Measurements from ENCODE around the gene PDE7B. TPM values are rescaled to one million over a fixed set of nuclear protein-coding genes. Genes with fewer than 3 reads are reported as not detected.

PDE7B gene
- total RNA-seq, 1 donor = 25.3 TPM

- no peak for TF ChIP-seq CTCF (IDR thresholded peaks at IDR 0.05; ENCODE audit: extremely low read depth, low read depth, low read length)
- DNase-seq (ENCODE audit: insufficient read length, low spot score, missing footprints) = no peak
- no peaks in the 10 kb centered on the region for H3K4me1 ChIP-seq (ENCODE audit: insufficient read depth, low read length)
These were observed 120.6 kb downstream of the PDE7B start for GRCh38 chr6:135972150-135972549.

GRCh38 chr6:135972586-135972985 lies 121.1 kb downstream of the PDE7B start:
- DNase-seq (ENCODE audit: insufficient read length, low spot score, missing footprints) = no peak

More at GRCh38 chr6:135972150-135972549, 120.6 kb downstream of the PDE7B start:
- no peak overlapping the region for H3K4me2 ChIP-seq (ENCODE audit: insufficient read depth, low read length)
- H3K27me3 ChIP-seq (ENCODE audit: insufficient read depth, low read length) = no peaks in the 10 kb centered on the region
- no peaks in the 10 kb centered on the region for H3K79me2 ChIP-seq (ENCODE audit: insufficient read depth, low read length)
- H3K9me3 ChIP-seq (ENCODE audit: low read depth, low read length) = no peaks in the 10 kb centered on the region
- no peak overlapping the region for H3K4me3 ChIP-seq (ENCODE audit: insufficient read depth, low read length)
- no peaks in the 10 kb centered on the region for H4K20me1 ChIP-seq (ENCODE audit: insufficient read depth, low read length)
- H2AFZ ChIP-seq (ENCODE audit: low read length) = no peak overlapping the region
- no peaks in the 10 kb centered on the region for H3K36me3 ChIP-seq (ENCODE audit: insufficient read depth, low read length)
- no peak overlapping the region for H3K27ac ChIP-seq (ENCODE audit: low read depth, low read length)

GRCh38 chr6:135974426-135974825 lies 122.9 kb downstream of the PDE7B start:
- Histone ChIP-seq H3K27me3 (ENCODE audit: insufficient read depth, low read length) (no peaks in the 10 kb centered on the region), H4K20me1 (ENCODE audit: insufficient read depth, low read length) (no peaks in the 10 kb centered on the region), H3K4me2 (ENCODE audit: insufficient read depth, low read length) (no peak overlapping the region), H3K79me2 (ENCODE audit: insufficient read depth, low read length) (no peaks in the 10 kb centered on the region), H3K27ac (ENCODE audit: low read depth, low read length) (no peak overlapping the region), H3K4me1 (ENCODE audit: insufficient read depth, low read length) (no peaks in the 10 kb centered on the region), H3K36me3 (ENCODE audit: insufficient read depth, low read length) (no peaks in the 10 kb centered on the region), H3K9me3 (ENCODE audit: low read depth, low read length) (no peaks in the 10 kb centered on the region), H3K4me3 (ENCODE audit: insufficient read depth, low read length) (no peak overlapping the region), H2AFZ (ENCODE audit: low read length) (no peak overlapping the region)
- TF ChIP-seq CTCF (IDR thresholded peaks at IDR 0.05; ENCODE audit: extremely low read depth, low read depth, low read length) = no peak
- DNase-seq (ENCODE audit: insufficient read length, low spot score, missing footprints) = peak; percentile 3

More at GRCh38 chr6:135972586-135972985, 121.1 kb downstream of the PDE7B start:
- Histone ChIP-seq H3K4me2 (ENCODE audit: insufficient read depth, low read length) (no peak overlapping the region), H3K27ac (ENCODE audit: low read depth, low read length) (no peak overlapping the region), H3K79me2 (ENCODE audit: insufficient read depth, low read length) (no peaks in the 10 kb centered on the region), H3K9me3 (ENCODE audit: low read depth, low read length) (no peaks in the 10 kb centered on the region), H3K36me3 (ENCODE audit: insufficient read depth, low read length) (no peaks in the 10 kb centered on the region), H3K4me1 (ENCODE audit: insufficient read depth, low read length) (no peaks in the 10 kb centered on the region), H3K4me3 (ENCODE audit: insufficient read depth, low read length) (no peak overlapping the region), H2AFZ (ENCODE audit: low read length) (no peak overlapping the region), H3K27me3 (ENCODE audit: insufficient read depth, low read length) (no peaks in the 10 kb centered on the region), H4K20me1 (ENCODE audit: insufficient read depth, low read length) (no peaks in the 10 kb centered on the region)
- no peak for TF ChIP-seq CTCF (IDR thresholded peaks at IDR 0.05; ENCODE audit: extremely low read depth, low read depth, low read length)

GRCh38 chr6:135976585-135976984 lies 125.1 kb downstream of the PDE7B start:
- Histone ChIP-seq H3K4me3 (ENCODE audit: insufficient read depth, low read length) (no peak overlapping the region), H4K20me1 (ENCODE audit: insufficient read depth, low read length) (no peaks in the 10 kb centered on the region), H2AFZ (ENCODE audit: low read length) (no peak overlapping the region), H3K79me2 (ENCODE audit: insufficient read depth, low read length) (no peaks in the 10 kb centered on the region), H3K4me2 (ENCODE audit: insufficient read depth, low read length) (no peak overlapping the region), H3K27ac (ENCODE audit: low read depth, low read length) (no peak overlapping the region), H3K27me3 (ENCODE audit: insufficient read depth, low read length) (no peaks in the 10 kb centered on the region), H3K36me3 (ENCODE audit: insufficient read depth, low read length) (no peaks in the 10 kb centered on the region), H3K4me1 (ENCODE audit: insufficient read depth, low read length) (no peaks in the 10 kb centered on the region), H3K9me3 (ENCODE audit: low read depth, low read length) (no peaks in the 10 kb centered on the region)
- no peak for DNase-seq (ENCODE audit: insufficient read length, low spot score, missing footprints)
- TF ChIP-seq CTCF (IDR thresholded peaks at IDR 0.05; ENCODE audit: extremely low read depth, low read depth, low read length) = no peak

All from osteoblast (primary cell).